Measurements from ENCODE around the gene SYNGR3.

GRCh38 chr16:1972490-1972877, 17.3 kb upstream of the SYNGR3 start:
- TF ChIP-seq CTCF (IDR thresholded peaks at IDR 0.05; ENCODE audit: insufficient read depth, low read depth, low read length) (no peak), EZH2 (IDR thresholded peaks at IDR 0.05; ENCODE audit: insufficient read depth, low read length) (no peak)
